PC-9 (cell line): ENCODE measurements around the gene TK1. TPM values are rescaled to one million over a fixed set of nuclear protein-coding genes. Genes with fewer than 3 reads are reported as not detected.

Experiments used
- BruUV-seq: library from RNA; stranded (reverse); fragments of 400-500 nt; replicated peaks from 2 replicates; lab custom pipeline; 2021; lab: Mats Ljungman, UMichigan
- CTCF ChIA-PET: fragments of 300-600 bp; sonication (Branson Sonifier 250); formaldehyde crosslinking; loops from one replicate; lab custom pipeline; 2022; ENCODE audit warnings: antibody characterized with exemption; lab: Charles Lee
- POLR2A ChIA-PET: fragments of 300-600 bp; sonication (Branson Sonifier 250); formaldehyde crosslinking; loops from one replicate; lab custom pipeline; 2022; ENCODE audit warnings: antibody characterized with exemption; ENCODE audit not compliant: unreplicated experiment; lab: Charles Lee
- DNase-seq, 2 experiments: peaks; one replicate each; pipeline versions ENCODE4 v3.0.0 to v3.0.0-alpha.2; 2015 to 2022; ENCODE audit warnings: mixed read lengths in 1 of 2
- H2AFZ ChIP-seq: fragments of 200-600 bp; sonication (generic); 2 replicates; pipeline ENCODE4 v1.8.1; 2017; ENCODE audit warnings: antibody characterized with exemption
- H3F3A ChIP-seq: fragments of 200-600 bp; sonication (generic); 2 replicates; pipeline ENCODE4 v1.8.1; 2017; ENCODE audit warnings: antibody characterized with exemption, mild to moderate bottlenecking, low read depth; ENCODE audit not compliant: insufficient read depth
- H3K27ac ChIP-seq: fragments of 200-600 bp; sonication (generic); 2 replicates; pipeline ENCODE4 v1.6.1; 2016; ENCODE audit warnings: mixed run types
- H3K27me3 ChIP-seq: fragments of 200-600 bp; sonication (generic); 2 replicates; pipeline ENCODE4 v1.6.1; 2016; ENCODE audit warnings: low read depth, mixed run types; ENCODE audit not compliant: insufficient read depth
- H3K36me3 ChIP-seq: fragments of 200-600 bp; sonication (generic); 2 replicates; pipeline ENCODE4 v1.6.1; 2016; ENCODE audit warnings: low read depth, mixed run types
- H3K4me1 ChIP-seq: fragments of 200-600 bp; sonication (generic); replicated peaks from 2 replicates; pipeline ENCODE4 v1.6.1; 2016; ENCODE audit warnings: mixed run types; ENCODE audit not compliant: insufficient read depth
- H3K4me2 ChIP-seq: fragments of 200-600 bp; sonication (generic); 2 replicates; pipeline ENCODE4 v1.6.1; 2017; ENCODE audit warnings: mixed run types
- H3K4me3 ChIP-seq: fragments of 200-600 bp; sonication (generic); 2 replicates; pipeline ENCODE4 v1.6.1; 2016; ENCODE audit warnings: mixed run types
- H3K79me2 ChIP-seq: fragments of 200-600 bp; sonication (generic); 2 replicates; pipeline ENCODE4 v1.6.1; 2017; ENCODE audit warnings: low read depth, mixed run types
- H3K9me2 ChIP-seq: fragments of 200-600 bp; sonication (generic); 2 replicates; pipeline ENCODE4 v1.8.1; 2017; ENCODE audit warnings: mild to moderate bottlenecking; ENCODE audit not compliant: insufficient read depth
- H3K9me3 ChIP-seq: fragments of 200-600 bp; sonication (generic); 2 replicates; pipeline ENCODE4 v1.8.1; 2016; ENCODE audit warnings: low read depth; ENCODE audit not compliant: insufficient read depth
- H4K20me1 ChIP-seq: fragments of 200-600 bp; sonication (generic); 2 replicates; pipeline ENCODE4 v1.8.1; 2017; ENCODE audit not compliant: insufficient read depth
- EZH2 ChIP-seq: fragments of 200-600 bp; sonication (generic); IDR thresholded peaks from 2 replicates; pipeline ENCODE4 v1.8.0; 2017; ENCODE audit warnings: antibody characterized with exemption, low read depth
- intact Hi-C: fragments of 100-400 bp; cut with micrococcal nuclease; formaldehyde crosslinking; loops from one replicate; pipeline ENCODE4 v1.10.0; 2022; ENCODE audit not compliant: unreplicated experiment
- total RNA-seq: library from RNA; stranded (reverse); gene quantifications from 2 replicates; pipeline ENCODE4 v1.2.3, GENCODE V29; 2021
- TF ChIP-seq, protein P1 (sequence below): fragments of 200-600 bp; sonication (generic); conservative IDR thresholded peaks from 2 replicates; pipeline ENCODE4 v1.6.1; 2017; ENCODE audit warnings: mixed run types, antibody characterized with exemption, mild to moderate bottlenecking, moderate library complexity

The TK1 gene
- total RNA-seq, 1 experiment from 2014 or later, result 137 TPM

- no peak for DNase-seq
- no peaks in the 10 kb centered on the region for H3K9me3 ChIP-seq
- no TSS peak for BruUV-seq
- H3K9me2 ChIP-seq, result no peaks in the 10 kb centered on the region
- no peak for TF ChIP-seq EZH2
- TF ChIP-seq, protein P1, sequence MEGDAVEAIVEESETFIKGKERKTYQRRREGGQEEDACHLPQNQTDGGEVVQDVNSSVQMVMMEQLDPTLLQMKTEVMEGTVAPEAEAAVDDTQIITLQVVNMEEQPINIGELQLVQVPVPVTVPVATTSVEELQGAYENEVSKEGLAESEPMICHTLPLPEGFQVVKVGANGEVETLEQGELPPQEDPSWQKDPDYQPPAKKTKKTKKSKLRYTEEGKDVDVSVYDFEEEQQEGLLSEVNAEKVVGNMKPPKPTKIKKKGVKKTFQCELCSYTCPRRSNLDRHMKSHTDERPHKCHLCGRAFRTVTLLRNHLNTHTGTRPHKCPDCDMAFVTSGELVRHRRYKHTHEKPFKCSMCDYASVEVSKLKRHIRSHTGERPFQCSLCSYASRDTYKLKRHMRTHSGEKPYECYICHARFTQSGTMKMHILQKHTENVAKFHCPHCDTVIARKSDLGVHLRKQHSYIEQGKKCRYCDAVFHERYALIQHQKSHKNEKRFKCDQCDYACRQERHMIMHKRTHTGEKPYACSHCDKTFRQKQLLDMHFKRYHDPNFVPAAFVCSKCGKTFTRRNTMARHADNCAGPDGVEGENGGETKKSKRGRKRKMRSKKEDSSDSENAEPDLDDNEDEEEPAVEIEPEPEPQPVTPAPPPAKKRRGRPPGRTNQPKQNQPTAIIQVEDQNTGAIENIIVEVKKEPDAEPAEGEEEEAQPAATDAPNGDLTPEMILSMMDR, result no peak
- 0 out of 2 replicates have a peak, but pooled peaks cover 3% of the 10 kb centered on the region for H3K4me1 ChIP-seq
- ChIA-PET POLR2A (no interaction called here), CTCF (no interaction called here)
- intact Hi-C loops, result no loop called here
- peaks cover 10% of the 10 kb centered on the region for H3K79me2 ChIP-seq
- H3K36me3 ChIP-seq, result no peaks in the 10 kb centered on the region
- H3K4me3 ChIP-seq, result no peak overlapping the region
- no peaks in the 10 kb centered on the region for H3K27me3 ChIP-seq
- no peaks in the 10 kb centered on the region for H3F3A ChIP-seq
- H3K4me2 ChIP-seq, result no peak overlapping the region
- no peak overlapping the region for H2AFZ ChIP-seq
- H4K20me1 ChIP-seq, result no peaks in the 10 kb centered on the region
- no peak overlapping the region for H3K27ac ChIP-seq
These were observed 23.3 kb upstream of the TK1 start for GRCh38 chr17:78210111-78210510.

DNA sequence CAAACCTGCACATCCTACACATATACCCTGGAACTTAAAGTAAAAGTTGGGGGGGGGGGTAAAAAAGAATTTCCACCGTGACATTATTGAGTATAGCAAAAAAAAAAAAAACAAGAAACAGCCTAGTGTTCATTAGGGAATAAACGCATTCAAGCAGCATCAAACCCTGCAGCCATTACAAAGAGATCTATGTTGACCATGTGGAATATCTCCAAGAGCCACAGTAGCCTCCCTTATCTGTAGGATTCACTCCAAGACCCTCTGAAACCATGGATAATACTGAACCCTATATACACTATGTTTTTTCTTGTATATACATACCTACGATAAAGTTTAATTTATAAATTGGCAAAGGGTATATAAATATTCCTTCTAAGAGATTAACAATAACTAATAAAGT lies 21.6 kb upstream of the TK1 start:
- Histone ChIP-seq H3F3A (no peaks in the 10 kb centered on the region), H3K36me3 (no peaks in the 10 kb centered on the region), H3K4me2 (no peak overlapping the region), H3K27ac (no peak overlapping the region), H3K27me3 (no peaks in the 10 kb centered on the region), H3K4me1 (no peaks in the 10 kb centered on the region), H3K9me2 (no peaks in the 10 kb centered on the region), H2AFZ (no peak overlapping the region), H3K79me2 (no peaks in the 10 kb centered on the region), H3K4me3 (no peak overlapping the region), H4K20me1 (no peaks in the 10 kb centered on the region), H3K9me3 (no peaks in the 10 kb centered on the region)
- intact Hi-C loops, result no loop called here
- TF ChIP-seq, protein P1, result no peak
- no peak for TF ChIP-seq EZH2
- ChIA-PET POLR2A (no interaction called here), CTCF (no interaction called here)
- DNase-seq, result no peak
- BruUV-seq, result no TSS peak

DNA sequence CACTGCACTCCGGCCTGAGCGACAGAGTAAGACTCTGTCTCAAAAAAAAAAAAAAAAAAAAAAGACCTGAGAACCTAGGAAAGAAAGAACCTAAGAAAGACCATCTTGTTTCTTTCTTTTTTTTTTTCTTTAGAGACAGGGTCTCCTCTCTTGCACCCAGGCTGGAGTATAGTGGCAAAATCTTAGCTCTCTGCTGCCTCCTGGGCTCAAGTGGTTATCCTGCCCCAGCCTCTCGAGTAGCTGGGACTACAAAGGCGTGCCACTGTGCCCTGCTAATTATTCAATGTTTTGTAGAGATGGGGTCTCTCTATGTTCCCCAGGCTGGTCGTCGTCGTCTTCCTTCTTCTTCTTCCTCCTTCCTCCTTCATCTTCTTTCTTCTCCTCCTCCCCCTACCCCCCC lies 19.4 kb upstream of the TK1 start:
- Histone ChIP-seq H3K9me3 (no peaks in the 10 kb centered on the region), H3K36me3 (no peaks in the 10 kb centered on the region), H3K4me3 (no peak overlapping the region), H3K4me1 (no peaks in the 10 kb centered on the region), H3K79me2 (no peaks in the 10 kb centered on the region), H3K4me2 (no peak overlapping the region), H4K20me1 (no peaks in the 10 kb centered on the region), H3K27ac (no peak overlapping the region), H3F3A (no peaks in the 10 kb centered on the region), H2AFZ (no peak overlapping the region), H3K9me2 (no peaks in the 10 kb centered on the region), H3K27me3 (no peaks in the 10 kb centered on the region)
- POLR2A ChIA-PET, result no interaction called here
- no TSS peak for BruUV-seq
- DNase-seq, result no peak
- CTCF ChIA-PET, result interaction anchor here (0.7 kb wide), 1 partner anchor 123 kb away, joined by 6 read pairs; no protein-coding TSS in a partner anchor
- TF ChIP-seq, protein P1, result no peak
- no peak for TF ChIP-seq EZH2
- intact Hi-C loops, result no loop called here
